Gastroesophageal sphincter (tissue), 3 donors: ENCODE data around the gene FUT4.

ENCODE experiments used
- CTCF ChIP-seq, 4 experiments: fragments of 200-600 bp in 2 of 4; fragments of 450-650 bp in 2 of 4; sonication (generic) in 1 of 4; IDR thresholded peaks; one replicate each; pipeline ENCODE4 v1.5.1; 2017 to 2019; ENCODE audit warnings: antibody characterized with exemption in 4 of 4, mild to moderate bottlenecking in 2 of 4, moderate library complexity in 2 of 4
- EP300 ChIP-seq: sonication (generic); formaldehyde crosslinking; IDR thresholded peaks from one replicate; pipeline ENCODE4 v1.6.1; 2017; ENCODE audit warnings: antibody characterized with exemption, mild to moderate bottlenecking
- POLR2A ChIP-seq, 2 donors: fragments of 450-650 bp; IDR thresholded peaks; one replicate each; pipeline ENCODE4 v1.6.1; 2017; ENCODE audit warnings: antibody characterized with exemption in 2 of 2, mild to moderate bottlenecking in 2 of 2, moderate library complexity in 1 of 2
- POLR2AphosphoS5 ChIP-seq: sonication (generic); formaldehyde crosslinking; IDR thresholded peaks from one replicate; pipeline ENCODE4 v1.6.1; 2017; ENCODE audit warnings: antibody characterized with exemption

- TF ChIP-seq CTCF (IDR thresholded peaks at IDR 0.05), result no peak
- TF ChIP-seq POLR2A (IDR thresholded peaks at IDR 0.05), result no peak
- no peak for TF ChIP-seq POLR2AphosphoS5
- TF ChIP-seq EP300, result no peak
Measured at GRCh38 chr11:94584978-94585377, 41.3 kb downstream of the FUT4 start.
